Measurements from ENCODE around the gene YY1AP1.
"Not testable (repeated sequence)": the region's sequence is repeated elsewhere in the genome, so short reads cannot be mapped to it uniquely, and the experiment has no call there.

YY1AP1 gene

GRCh38 chr1:155645034-155645598 lies 43.5 kb downstream of the YY1AP1 start:
- no peak for DNase-seq

- no peak for DNase-seq
These were observed 45.3 kb downstream of the YY1AP1 start for GRCh38 chr1:155643230-155643629.

GRCh38 chr1:155642559-155643180 lies 45.9 kb downstream of the YY1AP1 start:
- not testable (repeated sequence) for DNase-seq

GRCh38 chr1:155640367-155640766 lies 48.2 kb downstream of the YY1AP1 start:
- DNase-seq = no peak

GRCh38 chr1:155636397-155637153 lies 52.0 kb downstream of the YY1AP1 start:
- DNase-seq = no peak

- DNase-seq = not testable (repeated sequence)
These were observed 62.1 kb downstream of the YY1AP1 start for GRCh38 chr1:155626428-155626827.

- DNase-seq = no peak
These were observed 65.2 kb downstream of the YY1AP1 start for GRCh38 chr1:155623357-155623756.

GRCh38 chr1:155622191-155622590 lies 66.4 kb downstream of the YY1AP1 start:
- no peak for DNase-seq

- not testable (repeated sequence) for DNase-seq
These were observed 75.3 kb downstream of the YY1AP1 start for GRCh38 chr1:155613226-155613625.

GRCh38 chr1:155610257-155610647 lies 78.3 kb downstream of the YY1AP1 start:
- DNase-seq = not testable (repeated sequence)

GRCh38 chr1:155609515-155610256 lies 78.9 kb downstream of the YY1AP1 start, which contains the start of gene MSTO1:
Gene MSTO1, plus strand, starts transcription at chr1:155610218. Its CDS starts 31 bp downstream, at chr1:155610249.
- peak; percentile 98 for DNase-seq
